Stimulated activated CD8-positive, alpha-beta memory T cell treated with anti-CD3 and anti-CD28 coated beads, Interleukin-12 subunit alpha, Interleukin-12 subunit beta, amount 100 ng/mL, for 1 hour (primary cell): ENCODE results near the gene CCNK.

Experiments
- DNase-seq: peaks from one replicate; pipeline ENCODE4 v3.0.0-alpha.2; 2020; ENCODE audit warnings: low read depth

Gene CCNK

GRCh38 chr14:99466758-99467157 lies 14.5 kb upstream of the CCNK start:
- no peak for DNase-seq

GRCh38 chr14:99467336-99468078 lies 13.7 kb upstream of the CCNK start:
- DNase-seq = no peak

GRCh38 chr14:99468081-99468480 lies 13.1 kb upstream of the CCNK start:
- no peak for DNase-seq

- no peak for DNase-seq
These were observed 12.2 kb upstream of the CCNK start for GRCh38 chr14:99468836-99469592.

- DNase-seq = no peak
These were observed 9.5 kb upstream of the CCNK start for GRCh38 chr14:99471731-99472130.

GRCh38 chr14:99472937-99473336 lies 8.3 kb upstream of the CCNK start:
- DNase-seq = no peak

GRCh38 chr14:99473458-99473857 lies 7.8 kb upstream of the CCNK start:
- no peak for DNase-seq

GRCh38 chr14:99475179-99475578 lies 6.0 kb upstream of the CCNK start:
- no peak for DNase-seq

- no peak for DNase-seq
These were observed 5.5 kb upstream of the CCNK start for GRCh38 chr14:99475660-99476059.

- no peak for DNase-seq
These were observed 4.3 kb upstream of the CCNK start for GRCh38 chr14:99476864-99477263.

- no peak for DNase-seq
These were observed 3.1 kb upstream of the CCNK start for GRCh38 chr14:99478128-99478527.

GRCh38 chr14:99479160-99479905 lies 1.9 kb upstream of the CCNK start:
- DNase-seq = no peak

- DNase-seq = no peak
These were observed 1.0 kb upstream of the CCNK start, which contains the start of gene SETD3 for GRCh38 chr14:99479906-99480869. Gene SETD3 (minus strand): TSS chr14:99480859. CDS start chr14:99465805, 15,054 bp downstream.

GRCh38 chr14:99481745-99482099 lies 513 bp downstream of the CCNK start:
- no peak for DNase-seq

GRCh38 chr14:99484106-99484505 lies 2.9 kb downstream of the CCNK start:
- DNase-seq = no peak

- no peak for DNase-seq
These were observed 16.1 kb downstream of the CCNK start for GRCh38 chr14:99497341-99497740.

GRCh38 chr14:99497894-99498293 lies 16.7 kb downstream of the CCNK start:
- no peak for DNase-seq

GRCh38 chr14:99502989-99503421 lies 21.8 kb downstream of the CCNK start:
- no peak for DNase-seq

GRCh38 chr14:99503848-99504453 lies 22.7 kb downstream of the CCNK start:
- DNase-seq = no peak

GRCh38 chr14:99505089-99505488 lies 23.9 kb downstream of the CCNK start:
- no peak for DNase-seq

- no peak for DNase-seq
These were observed 25.1 kb downstream of the CCNK start for GRCh38 chr14:99506276-99506675.
